SW 1271 (cell line): ENCODE measurements around the gene CASP7.
A peak's percentile ranks its signal among the peaks of the same experiment; 100 is the strongest.

ENCODE experiments used
- DNase-seq, 2 experiments: peaks; one replicate each; lab custom pipeline; 2025; lab: John Stamatoyannopoulos, UW

The CASP7 gene

DNA sequence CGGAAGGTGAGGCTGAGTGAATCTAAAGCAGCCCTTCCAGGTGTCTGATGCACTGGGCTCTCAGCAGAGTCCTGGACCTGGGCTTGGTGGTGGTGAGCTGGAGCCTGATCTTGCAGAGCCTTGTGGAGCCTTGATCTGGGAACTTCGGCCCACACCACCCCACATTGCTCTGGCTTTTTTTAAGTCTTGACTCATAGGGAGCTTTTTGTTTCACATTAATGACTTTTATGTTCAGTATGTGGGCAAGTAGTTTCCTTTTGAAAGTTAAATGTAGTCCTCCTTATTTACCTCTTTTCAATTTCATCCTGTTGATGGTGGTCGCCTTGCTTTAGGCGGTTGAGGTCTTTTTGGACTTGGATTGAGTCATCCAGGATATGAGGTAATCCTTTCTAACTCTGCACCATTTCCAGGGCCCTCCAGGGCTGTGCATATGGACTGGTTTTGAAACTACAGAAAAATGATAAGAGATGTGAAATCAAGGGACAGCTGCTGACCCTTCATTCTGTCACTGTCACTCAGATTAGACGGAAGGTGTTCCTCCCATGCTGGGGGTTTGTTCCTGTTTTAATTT lies 12.9 kb upstream of the CASP7 start:
- no peak for DNase-seq

- DNase-seq = peak in 1 of 2 experiments; percentile 45
These were observed 739 bp downstream of the CASP7 start for GRCh38 chr10:113680190-113681111.

DNA sequence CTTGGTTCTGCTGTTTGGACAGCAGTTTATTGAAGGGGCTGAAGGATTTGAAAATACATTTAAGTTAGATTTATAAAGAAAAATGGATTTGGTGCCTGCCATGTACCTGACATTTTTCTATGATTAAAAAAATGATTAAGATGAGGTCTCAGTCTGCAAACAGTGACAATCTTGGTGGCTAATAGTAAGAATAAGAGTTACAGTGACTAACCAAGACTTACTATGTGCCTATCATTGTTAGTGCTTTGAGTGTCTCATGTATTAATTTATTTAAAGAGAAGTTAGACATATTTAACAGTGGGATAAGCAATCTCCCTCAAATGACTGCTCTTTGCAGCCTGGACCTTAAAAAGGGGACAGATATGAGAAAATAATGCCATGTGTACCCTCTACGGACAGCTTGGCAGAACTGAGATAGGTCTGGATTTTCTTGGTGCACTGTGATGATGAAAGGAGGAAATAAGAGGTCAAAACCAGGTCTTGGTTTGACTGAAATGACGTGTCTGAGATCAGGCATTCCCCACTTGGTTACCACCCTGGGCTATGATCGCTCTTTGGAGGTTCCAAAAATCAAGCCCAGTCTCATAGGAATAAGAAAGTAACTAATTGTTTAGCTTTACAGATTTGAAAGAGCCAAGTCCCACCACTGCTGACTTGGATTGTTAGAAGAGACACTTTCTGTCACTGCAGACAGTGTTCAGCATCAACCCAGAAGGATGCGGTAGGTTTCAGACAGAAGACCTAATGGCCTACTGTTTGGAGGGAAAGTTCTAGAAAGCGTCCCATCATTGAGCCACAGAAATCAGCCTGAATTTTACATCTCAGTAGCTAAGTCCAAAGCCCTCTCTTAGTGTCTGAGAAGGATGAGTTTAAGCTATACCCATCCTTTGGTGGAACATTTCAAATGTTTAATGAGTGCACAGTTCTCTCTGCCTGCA lies 2.1 kb downstream of the CASP7 start:
- DNase-seq = no peak

- DNase-seq = no peak
These were observed 3.6 kb downstream of the CASP7 start for GRCh38 chr10:113683300-113683699.

GRCh38 chr10:113686028-113686427 lies 6.3 kb downstream of the CASP7 start:
- no peak for DNase-seq

DNA sequence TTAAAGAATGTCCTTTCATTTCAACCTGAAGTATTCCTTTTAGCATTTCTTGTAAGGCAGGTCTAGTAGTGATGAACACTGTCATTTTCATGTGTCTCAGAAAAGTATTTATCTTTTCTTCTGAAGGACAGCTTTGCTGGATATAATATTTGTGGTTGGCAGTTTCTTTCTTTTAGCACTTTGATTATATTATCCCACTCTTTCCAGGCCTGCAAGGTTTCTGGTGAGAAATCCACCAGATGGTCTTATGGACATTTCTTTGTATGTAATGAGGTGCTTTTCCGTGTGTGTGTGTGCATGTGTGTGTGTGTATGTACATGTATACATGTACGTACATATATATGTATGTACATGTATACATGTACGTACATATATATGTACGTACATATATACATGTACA lies 7.3 kb downstream of the CASP7 start:
- DNase-seq = no peak

GRCh38 chr10:113689057-113689456 lies 9.3 kb downstream of the CASP7 start:
- DNase-seq = no peak

- no peak for DNase-seq
These were observed 9.9 kb downstream of the CASP7 start for GRCh38 chr10:113689574-113689973.

DNA sequence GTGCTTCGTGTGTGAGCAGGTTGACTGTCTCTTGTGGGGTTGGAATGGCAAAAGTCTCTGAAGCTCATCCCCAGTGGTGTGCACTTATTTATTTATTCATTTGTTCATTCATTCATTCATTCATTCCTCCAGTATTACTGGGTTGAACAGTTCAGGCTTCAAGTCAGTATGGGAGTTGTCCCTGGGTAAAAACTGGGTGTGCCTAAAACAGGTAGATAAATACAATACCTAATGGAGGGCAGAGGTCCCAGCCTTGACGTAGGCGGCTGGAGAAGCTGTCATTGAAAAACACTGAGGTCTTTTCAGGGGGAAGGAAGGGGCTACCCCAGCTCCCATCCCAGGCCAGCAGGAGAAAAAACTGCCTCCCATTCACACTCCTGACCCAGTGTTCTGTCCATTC lies 11.0 kb downstream of the CASP7 start:
- DNase-seq = no peak

GRCh38 chr10:113691381-113691780 lies 11.7 kb downstream of the CASP7 start:
- DNase-seq = no peak

DNA sequence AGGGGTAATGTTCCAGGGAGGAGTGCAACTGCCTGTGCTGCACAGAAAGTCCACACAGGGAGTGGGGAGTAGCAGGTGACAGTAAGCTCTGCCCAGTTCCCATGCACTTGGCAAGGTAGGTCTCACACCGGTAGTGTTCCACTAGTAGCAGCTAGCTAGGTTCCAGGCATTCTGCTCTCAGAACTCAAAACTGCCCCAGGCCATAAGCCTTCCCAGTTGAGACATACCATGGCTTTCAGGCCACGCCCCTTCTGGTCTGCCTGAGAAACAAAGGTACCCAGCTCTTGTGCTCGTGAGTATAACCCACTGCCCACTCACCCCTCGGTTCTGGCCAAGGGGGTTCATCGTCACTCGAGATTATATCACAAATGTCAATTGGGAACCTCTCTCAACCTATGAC lies 12.6 kb downstream of the CASP7 start:
- DNase-seq = no peak

GRCh38 chr10:113693348-113693747 lies 13.6 kb downstream of the CASP7 start:
- no peak for DNase-seq

DNA sequence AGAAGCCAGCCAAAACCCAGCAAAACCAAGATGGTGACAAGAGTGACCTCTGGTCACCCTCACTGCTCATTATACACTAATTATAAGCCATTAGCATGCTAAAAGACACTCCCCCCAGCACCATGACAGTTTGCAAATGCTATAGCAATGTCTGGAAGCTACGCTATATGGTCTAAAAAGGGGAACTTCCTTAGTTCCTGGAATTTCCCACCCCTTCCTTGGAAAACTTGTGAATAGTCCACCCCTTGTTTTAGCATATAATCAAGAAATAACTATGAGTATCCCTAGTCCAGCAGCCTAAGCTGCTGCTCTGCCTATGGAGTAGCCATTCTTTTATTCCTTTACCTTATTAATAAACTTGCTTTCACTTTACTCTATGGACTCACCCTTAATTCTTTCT lies 16.0 kb downstream of the CASP7 start:
- DNase-seq = no peak

- DNase-seq = no peak
These were observed 17.9 kb downstream of the CASP7 start for GRCh38 chr10:113697595-113697994.

- DNase-seq = peak in 1 of 2 experiments; percentile 12
These were observed 25.1 kb downstream of the CASP7 start for GRCh38 chr10:113704637-113705343.

DNA sequence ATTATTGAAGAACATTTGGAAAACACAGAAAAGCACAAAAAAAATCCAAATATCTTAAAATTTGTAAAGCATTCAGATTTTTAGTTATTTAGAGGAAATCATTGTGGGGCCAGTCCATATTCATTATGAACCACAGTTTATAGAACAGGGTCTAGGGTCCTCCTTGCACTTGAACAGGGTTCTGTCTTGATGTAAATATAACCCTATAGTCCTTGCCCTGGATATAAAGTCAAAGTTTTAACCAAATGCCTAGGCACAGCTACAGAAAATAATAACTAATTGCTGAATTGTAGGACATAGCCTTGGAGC lies 25.6 kb downstream of the CASP7 start:
- no peak for DNase-seq

- DNase-seq = no peak
These were observed 26.9 kb downstream of the CASP7 start for GRCh38 chr10:113706623-113707022.

- DNase-seq = no peak
These were observed 28.9 kb downstream of the CASP7 start for GRCh38 chr10:113708640-113709039.

DNA sequence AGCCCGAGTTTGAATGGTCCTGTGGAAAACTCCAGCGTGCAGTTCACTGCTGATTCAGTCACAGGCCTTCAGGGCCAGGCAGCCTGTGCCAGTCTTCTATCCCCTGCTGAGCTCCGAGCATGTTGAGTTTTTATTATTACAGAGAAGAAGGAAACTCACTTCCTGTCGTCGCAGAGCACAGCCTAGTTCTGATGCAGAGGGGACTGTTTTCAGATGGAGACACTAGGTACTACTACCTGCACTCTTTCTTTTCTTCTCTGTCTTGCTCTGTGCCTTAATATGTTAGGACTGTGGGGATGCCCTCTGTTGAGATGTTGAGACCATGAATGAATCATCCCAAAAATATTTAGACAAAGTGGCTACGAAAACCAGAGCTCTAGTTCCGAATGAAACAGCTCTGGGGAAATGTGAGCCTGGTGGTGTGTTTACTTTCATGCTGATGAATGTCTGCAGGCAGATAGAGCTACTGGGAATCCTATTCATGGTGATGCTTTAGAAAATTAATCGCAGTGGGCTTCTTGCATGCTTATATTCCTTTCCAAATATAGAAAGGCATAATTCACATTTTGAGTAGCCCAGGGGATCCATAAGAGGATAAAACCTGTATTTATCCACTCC lies 29.6 kb downstream of the CASP7 start:
- DNase-seq = peak in 1 of 2 experiments; percentile 4

DNA sequence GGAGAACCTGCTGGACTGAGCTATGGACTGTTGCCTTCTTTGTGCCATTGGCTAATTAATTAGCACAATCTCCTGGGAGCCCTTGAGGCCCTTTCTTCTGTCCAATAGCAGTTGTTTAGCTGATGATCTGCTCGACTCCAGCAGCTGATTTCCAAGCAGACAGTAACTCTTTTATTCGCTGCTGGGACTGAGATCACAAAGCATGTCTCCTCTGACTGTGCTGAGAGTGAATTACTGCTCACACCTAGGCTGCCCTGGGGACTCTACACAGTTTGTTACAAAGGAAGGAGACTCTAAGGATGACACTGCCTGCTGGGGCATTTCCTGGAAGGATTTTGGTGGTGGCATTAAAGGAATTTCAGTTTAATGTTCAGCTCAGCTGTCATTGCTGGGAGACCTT lies 31.4 kb downstream of the CASP7 start:
- DNase-seq = no peak

GRCh38 chr10:113712024-113712423 lies 32.3 kb downstream of the CASP7 start:
- no peak for DNase-seq
